Activated CD4-positive, alpha-beta memory T cell treated with anti-CD3 and anti-CD28 coated beads for 36 hours (primary cell): ENCODE measurements around the gene ADGRG6. TPM values are rescaled to one million over a fixed set of nuclear protein-coding genes. Genes with fewer than 3 reads are reported as not detected.
A peak's percentile ranks its signal among the peaks of the same experiment; 100 is the strongest.

Source experiments
- CTCF ChIA-PET: fragments of 350-600 bp; sonication (Branson Sonifier 250); formaldehyde crosslinking; loops from one replicate; lab custom pipeline; 2021; ENCODE audit warnings: antibody characterized with exemption, inconsistent platforms; lab: Charles Lee
- POLR2A ChIA-PET: fragments of 350-600 bp; sonication (Branson Sonifier 250); formaldehyde crosslinking; loops from one replicate; lab custom pipeline; 2021; ENCODE audit warnings: antibody characterized with exemption; lab: Charles Lee
- DNase-seq: peaks from one replicate; pipeline ENCODE4 v3.0.0-alpha.2; 2020
- H3K27ac Mint-ChIP-seq: one replicate; pipeline ENCODE4 v1.8.0; 2021; ENCODE audit warnings: mixed read lengths
- H3K27me3 Mint-ChIP-seq: one replicate; pipeline ENCODE4 v1.8.0; 2021; ENCODE audit warnings: mixed read lengths
- H3K36me3 Mint-ChIP-seq: one replicate; pipeline ENCODE4 v1.8.0; 2021; ENCODE audit warnings: mixed read lengths
- H3K4me1 Mint-ChIP-seq: one replicate; pipeline ENCODE4 v1.8.0; 2021; ENCODE audit warnings: low read depth, mixed read lengths
- H3K4me3 Mint-ChIP-seq: one replicate; pipeline ENCODE4 v1.8.0; 2021; ENCODE audit warnings: mild to moderate bottlenecking, mixed read lengths
- H3K9me3 Mint-ChIP-seq: one replicate; pipeline ENCODE4 v1.8.0; 2021; ENCODE audit warnings: mixed read lengths
- intact Hi-C: fragments of 100-400 bp; cut with micrococcal nuclease; formaldehyde crosslinking; loops from one replicate; pipeline ENCODE4 v1.15.1; 2023
- total RNA-seq, 2 experiments: library from RNA; stranded (reverse); gene quantifications; one replicate each; pipeline ENCODE4 v1.2.3, GENCODE V29; 2021

ADGRG6 gene
- total RNA-seq, 2 experiments from 2014 or later: 0.12 to 0.55 TPM

- no peaks in the 10 kb centered on the region for H3K4me1 Mint-ChIP-seq
- no peak overlapping the region for H3K4me3 Mint-ChIP-seq
These were observed 86.4 kb downstream of the ADGRG6 start for GRCh38 chr6:142387997-142388815.

GRCh38 chr6:142395266-142395665, 93.5 kb downstream of the ADGRG6 start:
- ChIA-PET POLR2A (no interaction called here), CTCF (interaction anchor here (1.5 kb wide), 1 partner anchor 80 kb away, joined by 5 read pairs; no protein-coding TSS in a partner anchor)
- intact Hi-C loops: loop anchor here (1.0 to 5.0 kb wide), 4 partner anchors 18 to 248 kb away; partner anchors contain the start of genes ADGRG6, NMBR and VTA1
- H3K36me3 Mint-ChIP-seq: no peaks in the 10 kb centered on the region
- no peak overlapping the region for H3K4me3 Mint-ChIP-seq
- H3K27ac Mint-ChIP-seq: no peak overlapping the region
- H3K9me3 Mint-ChIP-seq: no peaks in the 10 kb centered on the region
- H3K4me1 Mint-ChIP-seq: peaks cover 17% of the 10 kb centered on the region
- H3K27me3 Mint-ChIP-seq: peaks cover 18% of the 10 kb centered on the region
- DNase-seq: no peak

More at GRCh38 chr6:142387997-142388815, 86.4 kb downstream of the ADGRG6 start:
- DNase-seq: no peak
- Mint-ChIP-seq H3K27ac (no peak overlapping the region), H3K27me3 (peaks cover 3% of the 10 kb centered on the region), H3K9me3 (no peaks in the 10 kb centered on the region), H3K36me3 (no peaks in the 10 kb centered on the region)
- CTCF ChIA-PET: interaction anchor here (0.5 to 2.6 kb wide), 7 partner anchors 15 to 242 kb away, joined by 3 to 10 read pairs (median 4); partner anchors contain the start of genes NMBR and VTA1
- intact Hi-C loops: loop anchor here (1.0 kb wide), 1 partner anchor 241 kb away; the partner anchor contains the start of genes NMBR and VTA1
- POLR2A ChIA-PET: no interaction called here

GRCh38 chr6:142395768-142396231, 94.0 kb downstream of the ADGRG6 start:
- Mint-ChIP-seq H3K27me3 (peaks cover 18% of the 10 kb centered on the region), H3K4me1 (peaks cover 17% of the 10 kb centered on the region), H3K9me3 (no peaks in the 10 kb centered on the region), H3K4me3 (peak overlapping the region; percentile 10), H3K36me3 (no peaks in the 10 kb centered on the region), H3K27ac (no peak overlapping the region)
- DNase-seq: no peak
- intact Hi-C loops: loop anchor here (1.0 to 5.0 kb wide), 4 partner anchors 18 to 248 kb away; partner anchors contain the start of genes ADGRG6, NMBR and VTA1
- ChIA-PET CTCF (interaction anchor here (1.5 kb wide), 1 partner anchor 79 kb away, joined by 5 read pairs; no protein-coding TSS in a partner anchor), POLR2A (no interaction called here)

- H3K27me3 Mint-ChIP-seq: peaks cover 17% of the 10 kb centered on the region
- DNase-seq: no peak
- H3K27ac Mint-ChIP-seq: no peak overlapping the region
- intact Hi-C loops: loop anchor here (5.0 kb wide), 1 partner anchor 96 kb away; the partner anchor contains the start of gene ADGRG6
- peaks cover 17% of the 10 kb centered on the region for H3K4me1 Mint-ChIP-seq
- CTCF ChIA-PET: no interaction called here
- H3K9me3 Mint-ChIP-seq: no peaks in the 10 kb centered on the region
- no peaks in the 10 kb centered on the region for H3K36me3 Mint-ChIP-seq
- POLR2A ChIA-PET: no interaction called here
- H3K4me3 Mint-ChIP-seq: no peak overlapping the region
These were observed 96.5 kb downstream of the ADGRG6 start for GRCh38 chr6:142398353-142398752.

DNA sequence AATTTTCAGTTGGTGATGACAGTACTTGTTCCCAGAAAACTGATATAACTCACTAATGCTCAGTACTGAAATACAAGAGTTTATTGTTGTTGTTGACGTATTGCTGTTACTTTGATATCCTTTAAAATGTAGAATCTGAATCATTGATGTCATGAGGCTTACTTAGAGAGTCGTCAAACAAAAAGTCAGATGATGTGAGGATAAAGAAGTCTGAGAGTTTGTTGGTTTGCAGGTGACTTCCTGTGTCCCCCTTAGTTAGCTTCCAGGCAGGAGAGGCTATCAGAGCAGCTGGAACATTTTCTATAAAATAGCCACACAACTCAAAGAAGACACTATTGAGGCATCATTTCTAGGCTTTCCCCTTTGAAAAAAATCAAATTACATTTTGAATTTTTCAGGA, 97.9 kb downstream of the ADGRG6 start:
- Mint-ChIP-seq H3K9me3 (no peaks in the 10 kb centered on the region), H3K4me1 (peaks cover 16% of the 10 kb centered on the region), H3K4me3 (no peak overlapping the region), H3K36me3 (no peaks in the 10 kb centered on the region), H3K27ac (no peak overlapping the region), H3K27me3 (peaks cover 11% of the 10 kb centered on the region)
- intact Hi-C loops: loop anchor here (5.0 kb wide), 1 partner anchor 97 kb away; the partner anchor contains the start of gene ADGRG6
- no peak for DNase-seq
- ChIA-PET CTCF (no interaction called here), POLR2A (no interaction called here)

DNA sequence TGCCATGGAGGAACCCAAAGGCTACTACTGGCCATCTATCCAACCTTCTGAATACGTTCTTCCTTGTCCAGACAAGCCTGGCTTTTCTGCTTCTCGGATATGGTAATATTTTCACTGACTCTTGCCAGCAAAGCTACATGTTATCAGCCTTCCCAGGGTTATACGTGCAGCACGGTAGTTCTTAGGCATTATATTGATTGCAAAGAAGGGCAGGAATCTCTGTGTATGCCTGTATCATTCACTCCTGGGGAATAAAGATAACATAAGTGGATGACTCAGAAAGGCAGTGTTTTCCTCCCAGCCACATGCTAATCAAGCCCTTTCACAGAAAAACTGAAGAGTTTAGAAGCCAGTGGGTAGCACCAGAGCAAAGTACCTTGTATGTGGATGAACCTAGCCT, 98.7 kb downstream of the ADGRG6 start:
- Mint-ChIP-seq H3K27ac (no peak overlapping the region), H3K4me3 (no peak overlapping the region), H3K4me1 (peaks cover 8% of the 10 kb centered on the region), H3K36me3 (no peaks in the 10 kb centered on the region), H3K9me3 (no peaks in the 10 kb centered on the region), H3K27me3 (peaks cover 10% of the 10 kb centered on the region)
- CTCF ChIA-PET: no interaction called here
- no peak for DNase-seq
- POLR2A ChIA-PET: no interaction called here
- intact Hi-C loops: no loop called here

DNA sequence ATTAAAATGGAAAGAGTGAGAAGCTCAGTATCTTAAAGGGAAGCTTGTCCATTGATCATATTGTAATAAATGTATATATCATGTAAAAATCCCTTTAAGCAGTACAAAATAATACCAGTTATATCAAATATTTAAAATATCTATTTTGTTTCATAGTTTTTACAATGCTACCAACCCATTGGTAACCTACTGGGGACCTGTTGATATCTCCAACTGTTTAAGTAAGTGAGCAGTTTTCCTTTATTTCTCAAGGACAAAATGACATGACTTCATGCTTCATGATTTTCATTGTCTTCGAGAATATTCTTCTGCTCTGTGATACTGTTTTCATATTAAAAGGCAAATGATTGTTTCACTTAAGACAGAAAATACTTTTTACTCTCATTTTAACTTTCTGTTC, 100.0 kb downstream of the ADGRG6 start:
- no peaks in the 10 kb centered on the region for H3K4me1 Mint-ChIP-seq
- H3K27ac Mint-ChIP-seq: no peak overlapping the region
- H3K27me3 Mint-ChIP-seq: peaks cover 9% of the 10 kb centered on the region
- intact Hi-C loops: no loop called here
- CTCF ChIA-PET: no interaction called here
- no peaks in the 10 kb centered on the region for H3K36me3 Mint-ChIP-seq
- H3K9me3 Mint-ChIP-seq: no peaks in the 10 kb centered on the region
- H3K4me3 Mint-ChIP-seq: no peak overlapping the region
- POLR2A ChIA-PET: no interaction called here
- DNase-seq: no peak

GRCh38 chr6:142404751-142405150, 102.9 kb downstream of the ADGRG6 start:
- intact Hi-C loops: no loop called here
- DNase-seq: no peak
- H3K27ac Mint-ChIP-seq: no peak overlapping the region
- POLR2A ChIA-PET: no interaction called here
- no peaks in the 10 kb centered on the region for H3K9me3 Mint-ChIP-seq
- peaks cover 6% of the 10 kb centered on the region for H3K27me3 Mint-ChIP-seq
- CTCF ChIA-PET: no interaction called here
- peaks cover 10% of the 10 kb centered on the region for H3K4me1 Mint-ChIP-seq
- no peaks in the 10 kb centered on the region for H3K36me3 Mint-ChIP-seq
- no peak overlapping the region for H3K4me3 Mint-ChIP-seq

- POLR2A ChIA-PET: no interaction called here
- H3K27me3 Mint-ChIP-seq: peaks cover 6% of the 10 kb centered on the region
- H3K36me3 Mint-ChIP-seq: no peaks in the 10 kb centered on the region
These were observed 104.3 kb downstream of the ADGRG6 start for GRCh38 chr6:142406131-142406530.

GRCh38 chr6:142407685-142408273, 106.0 kb downstream of the ADGRG6 start:
- Mint-ChIP-seq H3K36me3 (no peaks in the 10 kb centered on the region), H3K27ac (no peak overlapping the region), H3K4me3 (no peak overlapping the region), H3K4me1 (peaks cover 15% of the 10 kb centered on the region), H3K9me3 (no peaks in the 10 kb centered on the region), H3K27me3 (peaks cover 8% of the 10 kb centered on the region)
- intact Hi-C loops: no loop called here
- ChIA-PET CTCF (no interaction called here), POLR2A (no interaction called here)
- DNase-seq: no peak

More at GRCh38 chr6:142406131-142406530, 104.3 kb downstream of the ADGRG6 start:
- intact Hi-C loops: no loop called here
- CTCF ChIA-PET: no interaction called here
- Mint-ChIP-seq H3K4me1 (peaks cover 15% of the 10 kb centered on the region), H3K27ac (no peak overlapping the region), H3K4me3 (no peak overlapping the region), H3K9me3 (no peaks in the 10 kb centered on the region)
- no peak for DNase-seq

DNA sequence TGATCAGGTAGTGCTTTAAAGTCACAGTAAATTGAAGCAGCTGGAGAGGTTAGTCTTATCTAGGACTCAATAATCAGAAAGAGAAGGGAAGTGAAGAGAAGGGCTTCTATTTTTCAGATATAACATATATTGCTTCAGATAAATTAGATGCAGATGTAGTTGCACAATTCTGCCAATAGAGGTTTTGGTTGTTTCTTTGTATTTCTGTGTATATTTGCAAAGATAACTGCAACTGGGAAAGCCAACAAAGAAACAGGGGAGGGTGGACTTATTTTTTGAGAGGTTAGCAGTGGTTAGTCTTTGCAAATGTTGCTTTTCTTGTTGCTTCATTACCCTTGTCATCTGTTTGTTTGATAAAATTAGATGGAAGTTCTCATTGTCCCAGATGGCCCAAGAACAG, 106.6 kb downstream of the ADGRG6 start:
- intact Hi-C loops: no loop called here
- H3K27me3 Mint-ChIP-seq: peaks cover 8% of the 10 kb centered on the region
- no peak overlapping the region for H3K4me3 Mint-ChIP-seq
- peaks cover 15% of the 10 kb centered on the region for H3K4me1 Mint-ChIP-seq
- POLR2A ChIA-PET: no interaction called here
- CTCF ChIA-PET: no interaction called here
- no peaks in the 10 kb centered on the region for H3K9me3 Mint-ChIP-seq
- no peaks in the 10 kb centered on the region for H3K36me3 Mint-ChIP-seq
- no peak overlapping the region for H3K27ac Mint-ChIP-seq
- DNase-seq: no peak

GRCh38 chr6:142409794-142410193, 108.0 kb downstream of the ADGRG6 start:
- peaks cover 8% of the 10 kb centered on the region for H3K27me3 Mint-ChIP-seq
- H3K27ac Mint-ChIP-seq: no peak overlapping the region
- H3K9me3 Mint-ChIP-seq: no peaks in the 10 kb centered on the region
- CTCF ChIA-PET: no interaction called here
- H3K4me3 Mint-ChIP-seq: no peak overlapping the region
- peaks cover 15% of the 10 kb centered on the region for H3K4me1 Mint-ChIP-seq
- intact Hi-C loops: no loop called here
- POLR2A ChIA-PET: no interaction called here
- DNase-seq: no peak
- no peaks in the 10 kb centered on the region for H3K36me3 Mint-ChIP-seq
